Measurements from ENCODE around the gene FANCM.
"Not testable (repeated sequence)": the region's sequence is repeated elsewhere in the genome, so short reads cannot be mapped to it uniquely, and the experiment has no call there.

FANCM gene

DNA sequence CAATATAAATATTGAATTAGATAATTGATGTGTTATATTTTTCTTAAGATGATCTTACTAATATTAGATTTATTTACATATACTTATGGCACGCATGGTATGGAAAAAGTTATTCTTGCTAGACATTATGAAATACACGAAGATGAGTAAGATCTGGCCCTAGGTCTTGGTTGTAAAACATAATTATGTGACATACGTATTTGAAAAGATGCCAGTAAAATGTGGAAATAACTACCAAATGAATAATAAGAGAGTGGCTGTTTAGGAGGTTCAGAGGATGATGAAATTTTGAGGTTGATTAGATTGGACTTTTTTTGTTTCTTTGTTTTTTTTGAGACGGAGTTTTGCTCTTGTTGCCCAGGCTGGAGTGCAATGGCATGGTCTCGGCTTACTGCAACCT lies 41.3 kb downstream of the FANCM start:
- H3K4me3 Mint-ChIP-seq = no peak overlapping the region
- no peak overlapping the region for H3K27ac Mint-ChIP-seq

DNA sequence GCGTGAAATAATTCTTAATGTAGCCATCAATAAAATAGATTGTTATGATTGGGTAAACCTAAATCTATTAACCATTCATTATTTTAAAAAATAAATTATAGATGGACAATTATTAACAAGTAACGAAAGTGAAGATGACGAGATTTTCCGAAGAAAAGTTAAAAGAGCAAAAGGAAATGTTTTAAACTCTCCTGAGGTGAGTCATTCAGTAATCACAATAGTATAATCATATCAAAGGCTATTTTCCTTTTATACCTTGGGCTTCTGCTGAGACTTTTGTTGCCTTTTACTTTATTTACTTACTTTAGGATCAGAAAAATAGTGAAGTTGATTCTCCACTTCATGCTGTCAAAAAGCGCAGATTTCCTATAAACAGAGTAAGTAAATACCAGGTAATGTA lies 45.6 kb downstream of the FANCM start:
- Mint-ChIP-seq H3K27me3 (no peaks in the 10 kb centered on the region), H3K9me3 (no peaks in the 10 kb centered on the region), H3K36me3 (peaks cover 5% of the 10 kb centered on the region), H3K27ac (no peak overlapping the region), H3K4me1 (no peaks in the 10 kb centered on the region), H3K4me3 (no peak overlapping the region)
- CTCF ChIA-PET = no interaction called here
- no peak for DNase-seq

More for the DNA sequence above, 41.3 kb downstream of the FANCM start:
- DNase-seq = no peak
- peaks cover 5% of the 10 kb centered on the region for H3K36me3 Mint-ChIP-seq
- H3K27me3 Mint-ChIP-seq = no peaks in the 10 kb centered on the region
- no peaks in the 10 kb centered on the region for H3K9me3 Mint-ChIP-seq
- no peaks in the 10 kb centered on the region for H3K4me1 Mint-ChIP-seq
- CTCF ChIA-PET = no interaction called here

DNA sequence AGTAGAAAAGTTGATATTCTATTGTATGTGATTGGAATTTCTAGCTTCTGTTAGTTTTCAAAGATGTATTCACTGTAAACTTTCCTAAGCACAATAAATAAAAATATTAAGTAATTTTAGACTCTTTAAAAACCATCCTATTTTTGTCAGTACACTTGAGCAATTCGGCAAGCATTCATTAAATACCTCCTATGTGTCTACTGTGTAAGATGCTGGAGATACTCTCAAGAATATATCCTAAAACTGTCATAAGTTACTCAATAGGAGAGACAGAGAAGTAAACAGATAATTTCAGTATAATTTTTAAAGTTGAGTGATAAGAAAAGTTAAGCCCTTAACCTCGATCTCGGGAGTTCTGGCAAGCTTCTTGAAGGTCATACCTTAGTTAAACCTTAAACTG lies 46.1 kb downstream of the FANCM start:
- Mint-ChIP-seq H3K27me3 (no peaks in the 10 kb centered on the region), H3K4me1 (no peaks in the 10 kb centered on the region), H3K36me3 (peaks cover 10% of the 10 kb centered on the region), H3K4me3 (no peak overlapping the region), H3K27ac (no peak overlapping the region), H3K9me3 (no peaks in the 10 kb centered on the region)
- no peak for DNase-seq
- CTCF ChIA-PET = no interaction called here

DNA sequence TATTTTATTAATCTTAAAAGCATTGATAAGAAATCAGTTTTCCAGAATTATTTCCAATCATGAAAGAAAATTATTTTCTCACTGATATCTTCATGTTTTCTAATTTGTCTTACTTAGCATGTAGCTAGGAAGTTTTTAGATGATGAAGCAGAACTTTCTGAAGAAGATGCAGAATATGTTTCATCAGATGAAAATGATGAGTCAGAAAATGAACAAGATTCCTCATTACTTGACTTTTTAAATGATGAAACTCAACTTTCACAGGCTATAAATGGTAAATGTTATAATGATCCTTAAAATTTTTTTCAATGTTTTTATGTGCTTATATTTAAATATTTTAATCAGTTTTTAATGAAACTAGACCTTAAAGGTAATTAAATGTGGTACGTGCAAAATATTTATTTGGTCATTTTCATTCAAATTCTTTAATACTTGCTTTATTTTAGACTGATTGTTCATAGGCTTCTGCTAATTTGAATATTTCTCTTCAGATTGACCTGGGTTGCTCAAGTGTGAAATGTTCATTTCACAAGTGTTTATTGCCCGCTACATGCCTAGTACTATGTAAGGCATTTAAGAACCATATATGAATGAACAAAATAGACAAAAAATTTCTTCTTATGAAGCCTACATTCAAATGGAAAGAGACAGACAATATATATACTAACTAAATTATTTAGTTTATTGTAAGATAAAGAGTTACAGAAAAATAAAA lies 49.5 kb downstream of the FANCM start:
- H3K27ac Mint-ChIP-seq = no peak overlapping the region
- H3K4me1 Mint-ChIP-seq = no peaks in the 10 kb centered on the region
- no peaks in the 10 kb centered on the region for H3K9me3 Mint-ChIP-seq
- CTCF ChIA-PET = no interaction called here
- no peak overlapping the region for H3K4me3 Mint-ChIP-seq
- no peaks in the 10 kb centered on the region for H3K27me3 Mint-ChIP-seq
- H3K36me3 Mint-ChIP-seq = peaks cover 19% of the 10 kb centered on the region
- no peak for DNase-seq

DNA sequence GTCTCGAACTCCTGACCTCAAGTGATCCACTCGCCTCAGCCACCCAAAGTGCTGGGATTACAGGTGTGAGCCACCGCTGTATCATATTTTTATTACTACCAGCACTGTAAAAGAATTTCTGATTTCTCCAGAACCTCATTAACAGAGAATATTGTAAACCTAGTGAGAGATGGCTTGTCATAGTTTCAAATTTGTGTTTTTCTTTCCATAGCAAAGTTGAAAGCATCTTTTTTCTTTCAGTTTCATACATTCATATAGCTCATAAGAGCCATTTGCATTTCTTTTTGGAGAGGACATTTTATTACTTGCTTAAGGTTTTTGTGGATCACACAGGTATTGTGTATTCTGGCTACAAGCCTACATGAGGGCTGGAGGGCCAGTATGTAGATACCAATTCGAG lies 59.2 kb downstream of the FANCM start:
- H3K27ac Mint-ChIP-seq = peak overlapping the region; percentile 47
- no peak for DNase-seq
- H3K36me3 Mint-ChIP-seq = peaks cover 23% of the 10 kb centered on the region
- peaks cover 13% of the 10 kb centered on the region for H3K4me1 Mint-ChIP-seq
- no peaks in the 10 kb centered on the region for H3K9me3 Mint-ChIP-seq
- CTCF ChIA-PET = interaction anchor here (1.3 kb wide), 1 partner anchor 21 kb away, joined by 3 read pairs; no protein-coding TSS in a partner anchor
- no peak overlapping the region for H3K4me3 Mint-ChIP-seq
- no peaks in the 10 kb centered on the region for H3K27me3 Mint-ChIP-seq

DNA sequence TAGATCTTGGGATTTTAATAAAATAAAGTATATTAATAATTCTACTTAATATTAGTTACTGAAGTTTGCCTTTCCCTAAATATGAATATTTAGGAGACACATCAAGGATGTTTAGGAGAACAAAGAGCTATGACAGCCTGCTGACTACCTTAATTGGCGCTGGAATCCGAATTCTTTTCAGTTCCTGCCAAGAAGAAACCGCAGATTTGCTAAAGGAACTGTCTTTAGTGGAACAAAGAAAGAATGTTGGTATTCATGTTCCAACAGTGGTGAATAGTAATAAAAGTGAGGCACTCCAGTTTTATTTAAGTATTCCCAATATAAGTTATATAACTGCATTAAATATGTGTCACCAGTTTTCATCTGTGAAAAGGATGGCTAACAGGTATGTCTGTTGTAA lies 62.8 kb downstream of the FANCM start:
- Mint-ChIP-seq H3K27me3 (no peaks in the 10 kb centered on the region), H3K27ac (no peak overlapping the region), H3K4me1 (peaks cover 13% of the 10 kb centered on the region), H3K4me3 (no peak overlapping the region), H3K9me3 (no peaks in the 10 kb centered on the region), H3K36me3 (peaks cover 35% of the 10 kb centered on the region)
- CTCF ChIA-PET = no interaction called here
- DNase-seq = no peak

DNA sequence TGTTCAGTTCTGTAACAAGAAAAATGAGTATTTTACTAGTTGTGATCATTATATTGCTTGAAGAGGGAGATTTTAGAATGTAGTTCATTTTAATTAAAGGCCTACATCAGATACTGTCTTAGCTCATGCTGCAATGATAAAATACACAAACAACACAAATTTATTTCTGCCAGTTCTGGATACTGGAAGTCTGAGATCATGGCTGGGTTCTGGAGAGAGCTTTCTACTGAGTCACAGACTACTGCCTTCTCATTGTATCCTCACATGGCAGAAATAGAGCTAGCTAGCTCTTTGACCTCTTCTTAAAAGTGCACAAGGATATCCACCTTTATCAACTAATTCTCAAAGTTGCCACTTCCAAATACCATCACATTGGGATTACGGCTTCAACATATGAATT lies 63.5 kb downstream of the FANCM start:
- H3K9me3 Mint-ChIP-seq = no peaks in the 10 kb centered on the region
- H3K4me1 Mint-ChIP-seq = peaks cover 13% of the 10 kb centered on the region
- no peaks in the 10 kb centered on the region for H3K27me3 Mint-ChIP-seq
- CTCF ChIA-PET = no interaction called here
- H3K4me3 Mint-ChIP-seq = no peak overlapping the region
- no peak overlapping the region for H3K27ac Mint-ChIP-seq
- H3K36me3 Mint-ChIP-seq = peaks cover 36% of the 10 kb centered on the region
- DNase-seq = no peak

DNA sequence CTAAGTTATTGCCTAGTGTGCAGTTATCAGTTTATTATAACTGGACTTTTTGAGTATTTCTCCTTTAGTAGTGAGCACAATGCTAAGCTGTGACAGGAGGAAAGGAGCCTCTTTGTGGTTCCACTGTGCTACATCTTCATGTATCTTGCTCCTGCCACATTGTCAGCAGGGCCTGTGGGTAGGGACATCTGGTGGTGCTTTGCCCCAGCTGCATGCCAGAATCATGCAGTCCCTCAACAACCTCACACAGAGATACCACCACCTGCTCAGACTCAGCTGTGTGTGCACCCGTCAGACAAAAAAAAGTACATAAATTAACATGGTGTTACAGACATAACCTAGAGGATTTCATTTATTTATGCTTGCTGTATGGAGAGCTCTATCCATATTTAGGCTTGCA lies 66.2 kb downstream of the FANCM start:
- CTCF ChIA-PET = interaction anchor here (1.3 to 1.4 kb wide), 2 partner anchors 68 to 288 kb away, joined by 3 to 4 read pairs; partner anchors contain the start of gene FKBP3
- H3K9me3 Mint-ChIP-seq = no peaks in the 10 kb centered on the region
- no peak overlapping the region for H3K4me3 Mint-ChIP-seq
- peak; percentile 30 for DNase-seq
- no peaks in the 10 kb centered on the region for H3K4me1 Mint-ChIP-seq
- no peaks in the 10 kb centered on the region for H3K27me3 Mint-ChIP-seq
- peaks cover 37% of the 10 kb centered on the region for H3K36me3 Mint-ChIP-seq
- H3K27ac Mint-ChIP-seq = no peak overlapping the region

DNA sequence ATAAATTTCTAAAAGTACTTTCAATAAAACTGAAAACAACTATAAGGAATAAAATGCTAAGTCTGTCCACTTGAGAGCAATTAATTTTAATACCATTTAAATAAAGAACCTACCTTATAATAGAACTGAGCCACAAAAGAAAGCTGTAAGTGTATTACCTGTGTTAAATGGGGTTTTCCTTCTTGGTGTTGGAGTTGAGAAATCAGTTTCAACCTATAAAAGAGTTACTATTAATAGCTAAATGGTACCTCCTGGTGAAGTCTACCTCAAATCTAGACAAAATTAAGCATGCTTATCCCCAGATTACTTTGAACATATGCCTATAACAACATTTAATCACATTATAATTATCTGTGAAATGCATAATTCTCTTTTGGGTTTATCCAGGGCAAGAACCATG lies 68.5 kb downstream of the FANCM start:
- Mint-ChIP-seq H3K4me1 (no peaks in the 10 kb centered on the region), H3K36me3 (peaks cover 40% of the 10 kb centered on the region)
- CTCF ChIA-PET = no interaction called here

DNA sequence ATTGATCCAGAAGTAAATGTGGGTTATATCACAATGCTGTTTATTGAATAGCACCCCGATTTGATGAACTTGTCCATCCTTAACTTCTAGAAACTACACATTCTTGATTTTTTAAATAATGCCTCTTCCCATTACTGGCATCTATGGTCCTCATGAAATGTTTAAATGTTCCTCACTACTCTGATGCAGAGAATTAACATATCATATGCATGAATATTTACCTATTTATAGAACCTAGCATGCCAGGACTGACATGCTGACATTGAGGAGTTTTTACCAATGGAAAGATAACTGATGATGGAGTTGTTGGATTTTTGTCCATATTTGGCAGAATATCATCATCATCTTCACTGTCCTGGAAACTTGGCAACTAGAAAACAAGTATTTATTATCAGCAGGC lies 74.4 kb downstream of the FANCM start:
- Mint-ChIP-seq H3K4me3 (no peak overlapping the region), H3K27ac (no peak overlapping the region), H3K9me3 (no peaks in the 10 kb centered on the region), H3K27me3 (no peaks in the 10 kb centered on the region), H3K36me3 (peaks cover 53% of the 10 kb centered on the region), H3K4me1 (no peaks in the 10 kb centered on the region)
- no peak for DNase-seq
- CTCF ChIA-PET = no interaction called here

More for the DNA sequence above, 68.5 kb downstream of the FANCM start:
- no peak overlapping the region for H3K27ac Mint-ChIP-seq
- H3K9me3 Mint-ChIP-seq = no peaks in the 10 kb centered on the region
- no peak overlapping the region for H3K4me3 Mint-ChIP-seq
- DNase-seq = no peak
- H3K27me3 Mint-ChIP-seq = no peaks in the 10 kb centered on the region

DNA sequence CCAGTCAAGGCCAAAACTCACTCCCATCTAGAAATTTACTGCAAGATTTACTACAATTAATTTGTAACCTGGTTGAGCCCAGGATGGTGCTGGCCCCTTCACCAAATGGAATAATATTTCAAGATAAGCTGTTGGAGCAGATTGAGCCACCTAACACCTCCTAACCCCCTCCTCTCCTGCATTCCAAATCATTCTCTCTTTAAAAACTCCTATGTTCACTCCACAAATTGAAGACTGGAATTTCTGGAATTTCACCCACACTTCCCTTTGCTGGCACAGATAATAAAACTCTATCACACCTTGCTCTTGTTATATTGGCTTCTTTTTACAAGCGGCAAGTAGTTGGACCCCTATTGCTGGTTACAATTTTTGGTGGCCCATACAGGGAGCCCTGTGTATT lies 75.6 kb downstream of the FANCM start:
- H3K4me1 Mint-ChIP-seq = no peaks in the 10 kb centered on the region
- no peaks in the 10 kb centered on the region for H3K27me3 Mint-ChIP-seq
- CTCF ChIA-PET = no interaction called here
- H3K27ac Mint-ChIP-seq = no peak overlapping the region
- DNase-seq = no peak
- H3K9me3 Mint-ChIP-seq = no peaks in the 10 kb centered on the region
- peaks cover 48% of the 10 kb centered on the region for H3K36me3 Mint-ChIP-seq
- H3K4me3 Mint-ChIP-seq = no peak overlapping the region

DNA sequence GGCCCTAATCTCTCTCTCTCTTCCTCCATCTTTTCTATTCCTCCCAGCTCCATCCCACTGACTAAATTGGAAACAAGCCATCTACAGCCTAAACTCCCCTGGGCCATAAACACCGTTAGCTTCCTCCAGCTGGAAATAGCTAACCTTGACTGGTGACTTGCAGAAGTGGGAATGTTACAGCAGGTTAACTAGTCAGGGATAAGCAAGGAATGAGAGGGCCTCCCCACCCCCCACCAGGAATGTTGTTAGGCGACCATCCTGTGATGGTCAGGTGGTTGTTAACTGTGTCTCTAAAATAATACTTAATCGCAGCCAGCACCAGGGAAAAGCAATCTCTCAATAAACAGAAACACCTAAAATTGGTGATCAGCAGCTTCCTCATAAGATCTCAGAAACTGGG lies 76.5 kb downstream of the FANCM start:
- H3K27ac Mint-ChIP-seq = no peak overlapping the region
- no peak overlapping the region for H3K4me3 Mint-ChIP-seq
- CTCF ChIA-PET = no interaction called here
- H3K9me3 Mint-ChIP-seq = no peaks in the 10 kb centered on the region
- no peaks in the 10 kb centered on the region for H3K27me3 Mint-ChIP-seq
- DNase-seq = no peak
- H3K4me1 Mint-ChIP-seq = no peaks in the 10 kb centered on the region
- H3K36me3 Mint-ChIP-seq = peaks cover 44% of the 10 kb centered on the region

DNA sequence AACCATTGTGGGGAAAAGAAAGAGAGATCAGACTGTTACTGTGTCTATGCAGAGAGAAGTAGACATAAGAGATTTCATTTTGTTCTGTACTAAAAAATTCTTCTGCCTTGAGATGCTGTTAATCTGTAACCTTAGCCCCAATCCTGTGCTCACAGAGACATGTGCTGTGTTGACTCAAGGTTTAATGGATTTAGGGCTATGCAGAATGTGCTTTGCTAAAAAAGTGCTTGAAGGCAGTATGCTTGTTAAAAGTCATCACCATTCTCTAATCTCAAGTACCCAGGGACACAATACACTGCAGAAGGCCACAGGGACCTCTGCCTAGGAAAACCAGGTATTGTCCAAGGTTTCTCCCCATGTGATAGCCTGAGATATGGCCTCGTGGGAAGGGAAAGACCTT lies 78.0 kb downstream of the FANCM start:
- DNase-seq, H3K27me3 Mint-ChIP-seq, H3K4me3 Mint-ChIP-seq, H3K9me3 Mint-ChIP-seq, H3K27ac Mint-ChIP-seq, H3K4me1 Mint-ChIP-seq, CTCF ChIA-PET: not testable (repeated sequence)
- peaks cover 54% of the 10 kb centered on the region for H3K36me3 Mint-ChIP-seq

DNA sequence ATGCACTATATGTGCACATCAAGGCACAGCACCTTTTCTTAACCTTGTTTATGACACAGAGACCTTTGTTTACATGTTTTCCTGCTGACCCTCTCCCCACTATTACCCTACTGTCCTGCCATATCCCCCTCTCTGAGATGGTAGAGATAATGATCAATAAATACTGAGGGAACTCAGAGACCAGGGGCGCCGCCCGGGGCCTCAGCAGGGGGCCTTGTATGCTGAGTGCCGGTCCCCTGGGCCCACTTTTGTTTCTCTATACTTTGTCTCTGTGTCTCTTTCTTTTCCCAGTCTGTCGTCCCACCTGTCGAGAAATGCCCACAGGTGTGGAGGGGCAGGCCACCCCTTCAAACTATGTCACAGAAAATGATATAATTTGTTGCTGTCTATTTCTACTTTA lies 78.6 kb downstream of the FANCM start:
- CTCF ChIA-PET, H3K4me1 Mint-ChIP-seq, H3K27me3 Mint-ChIP-seq, H3K4me3 Mint-ChIP-seq, H3K27ac Mint-ChIP-seq, H3K9me3 Mint-ChIP-seq, DNase-seq: not testable (repeated sequence)
- peaks cover 52% of the 10 kb centered on the region for H3K36me3 Mint-ChIP-seq

DNA sequence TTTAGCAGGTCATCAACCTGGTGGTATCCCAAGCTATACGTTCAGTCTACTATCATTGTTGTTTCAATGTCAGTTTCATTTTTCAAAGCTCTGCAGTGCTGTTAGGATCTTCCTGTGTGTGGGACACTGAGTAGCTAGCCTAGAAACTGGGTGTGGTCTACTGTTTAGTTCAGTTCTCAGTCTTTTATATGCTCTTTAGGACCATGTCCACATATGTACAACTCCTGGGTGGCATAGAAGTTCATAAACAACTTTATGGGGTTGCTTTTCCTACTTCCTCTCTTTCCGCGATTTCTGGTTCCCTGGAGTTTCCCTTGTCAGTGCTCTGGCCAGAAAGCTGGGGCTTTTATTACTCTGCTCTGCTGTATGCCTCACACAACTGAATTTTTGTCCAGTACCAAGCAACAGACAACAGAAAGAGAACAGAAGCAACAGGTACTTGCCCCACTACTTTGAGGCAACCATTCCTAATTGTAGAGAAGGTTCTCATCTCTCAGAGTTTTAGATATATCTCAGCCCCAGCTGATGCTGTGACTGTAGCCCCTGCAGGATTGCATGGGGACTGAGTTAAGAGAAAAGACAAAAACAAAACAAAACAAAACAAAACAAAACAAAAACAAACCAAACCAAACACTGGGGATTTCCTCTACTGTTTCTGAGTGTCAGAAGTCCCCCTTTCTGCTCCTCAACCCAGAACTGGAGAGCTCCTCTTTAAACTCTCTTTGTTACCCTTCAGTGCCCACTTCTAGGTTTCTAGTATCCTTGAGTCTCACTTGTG lies 86.9 kb downstream of the FANCM start:
- Mint-ChIP-seq H3K4me1 (peaks cover 33% of the 10 kb centered on the region), H3K4me3 (no peak overlapping the region), H3K36me3 (peaks cover 55% of the 10 kb centered on the region), H3K27me3 (no peaks in the 10 kb centered on the region), H3K9me3 (no peaks in the 10 kb centered on the region), H3K27ac (peak overlapping the region; percentile 51)
- CTCF ChIA-PET = no interaction called here
- DNase-seq = no peak

Measured in activated naive CD4-positive, alpha-beta T cell treated with anti-CD3 and anti-CD28 coated beads, Interleukin-2, amount 10 ng/mL, durations not matched to agents 7 days and 5 days (primary cell).